Endothelial cell (in vitro differentiated cells): ENCODE measurements around the gene CHAD. TPM values are rescaled to one million over a fixed set of nuclear protein-coding genes. Genes with fewer than 3 reads are reported as not detected.
A peak's percentile ranks its signal among the peaks of the same experiment; 100 is the strongest.

Source experiments
- DNase-seq: peaks from one replicate; pipeline ENCODE4 v3.0.0; 2021; ENCODE audit warnings: low spot score
- H3K27ac Mint-ChIP-seq: one replicate; pipeline ENCODE4 v1.8.0; 2021; ENCODE audit warnings: mixed read lengths, inconsistent platforms; ENCODE audit not compliant: unreplicated experiment
- H3K27me3 Mint-ChIP-seq: one replicate; pipeline ENCODE4 v1.8.0; 2021; ENCODE audit warnings: mild to moderate bottlenecking, moderate library complexity, mixed read lengths, inconsistent platforms; ENCODE audit not compliant: unreplicated experiment
- H3K36me3 Mint-ChIP-seq: one replicate; pipeline ENCODE4 v1.8.0; 2021; ENCODE audit warnings: mild to moderate bottlenecking, low read depth, mixed read lengths, inconsistent platforms; ENCODE audit not compliant: unreplicated experiment
- H3K4me1 Mint-ChIP-seq: one replicate; pipeline ENCODE4 v1.8.0; 2021; ENCODE audit warnings: mild to moderate bottlenecking, mixed read lengths, inconsistent platforms; ENCODE audit not compliant: unreplicated experiment
- H3K4me3 Mint-ChIP-seq: one replicate; pipeline ENCODE4 v1.8.0; 2021; ENCODE audit warnings: mild to moderate bottlenecking, mixed read lengths, inconsistent platforms; ENCODE audit not compliant: unreplicated experiment
- H3K9me3 Mint-ChIP-seq: one replicate; pipeline ENCODE4 v1.8.0; 2021; ENCODE audit warnings: mixed read lengths, inconsistent platforms; ENCODE audit not compliant: unreplicated experiment
- total RNA-seq: library from RNA; stranded (reverse); fragmentation: NEBNext Ultra II Directional; extraction: Animal tissue kit (Norgen Biotek cat#: 25700); gene quantifications from one replicate; pipeline ENCODE4 v1.2.1, GENCODE V29; 2021; ENCODE audit not compliant: unreplicated experiment
- TF ChIP-seq, protein P1 (sequence below): fragments of 200-600 bp; sonication (generic); IDR thresholded peaks from one replicate; pipeline ENCODE4 v1.5.0; 2021; ENCODE audit warnings: antibody characterized with exemption; ENCODE audit not compliant: unreplicated experiment

CHAD gene
- total RNA-seq, 1 donor from 2014 or later = not detected

DNA sequence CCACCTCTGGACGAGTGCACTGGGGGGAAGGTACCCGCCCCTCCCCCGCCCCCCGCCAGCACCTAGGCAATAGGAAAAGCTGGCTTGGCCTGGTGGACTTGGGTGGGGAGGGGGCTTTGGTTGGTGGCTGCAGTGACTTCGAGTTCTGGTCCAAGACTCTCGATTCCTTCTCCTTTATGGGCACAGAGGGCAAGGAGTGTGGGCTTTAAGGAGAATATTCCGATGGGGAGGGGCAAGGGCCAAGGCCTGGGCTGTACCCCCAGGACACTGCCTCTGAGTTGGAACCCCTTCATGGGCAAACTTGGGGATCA lies 42.3 kb downstream of the CHAD start:
- Mint-ChIP-seq H3K27me3 (peaks cover 9% of the 10 kb centered on the region), H3K36me3 (peaks cover 9% of the 10 kb centered on the region), H3K4me1 (peaks cover 19% of the 10 kb centered on the region), H3K9me3 (no peaks in the 10 kb centered on the region), H3K27ac (no peak overlapping the region), H3K4me3 (peak overlapping the region; percentile 89)
- TF ChIP-seq, protein P1, sequence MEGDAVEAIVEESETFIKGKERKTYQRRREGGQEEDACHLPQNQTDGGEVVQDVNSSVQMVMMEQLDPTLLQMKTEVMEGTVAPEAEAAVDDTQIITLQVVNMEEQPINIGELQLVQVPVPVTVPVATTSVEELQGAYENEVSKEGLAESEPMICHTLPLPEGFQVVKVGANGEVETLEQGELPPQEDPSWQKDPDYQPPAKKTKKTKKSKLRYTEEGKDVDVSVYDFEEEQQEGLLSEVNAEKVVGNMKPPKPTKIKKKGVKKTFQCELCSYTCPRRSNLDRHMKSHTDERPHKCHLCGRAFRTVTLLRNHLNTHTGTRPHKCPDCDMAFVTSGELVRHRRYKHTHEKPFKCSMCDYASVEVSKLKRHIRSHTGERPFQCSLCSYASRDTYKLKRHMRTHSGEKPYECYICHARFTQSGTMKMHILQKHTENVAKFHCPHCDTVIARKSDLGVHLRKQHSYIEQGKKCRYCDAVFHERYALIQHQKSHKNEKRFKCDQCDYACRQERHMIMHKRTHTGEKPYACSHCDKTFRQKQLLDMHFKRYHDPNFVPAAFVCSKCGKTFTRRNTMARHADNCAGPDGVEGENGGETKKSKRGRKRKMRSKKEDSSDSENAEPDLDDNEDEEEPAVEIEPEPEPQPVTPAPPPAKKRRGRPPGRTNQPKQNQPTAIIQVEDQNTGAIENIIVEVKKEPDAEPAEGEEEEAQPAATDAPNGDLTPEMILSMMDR = no peak
- DNase-seq = no peak

DNA sequence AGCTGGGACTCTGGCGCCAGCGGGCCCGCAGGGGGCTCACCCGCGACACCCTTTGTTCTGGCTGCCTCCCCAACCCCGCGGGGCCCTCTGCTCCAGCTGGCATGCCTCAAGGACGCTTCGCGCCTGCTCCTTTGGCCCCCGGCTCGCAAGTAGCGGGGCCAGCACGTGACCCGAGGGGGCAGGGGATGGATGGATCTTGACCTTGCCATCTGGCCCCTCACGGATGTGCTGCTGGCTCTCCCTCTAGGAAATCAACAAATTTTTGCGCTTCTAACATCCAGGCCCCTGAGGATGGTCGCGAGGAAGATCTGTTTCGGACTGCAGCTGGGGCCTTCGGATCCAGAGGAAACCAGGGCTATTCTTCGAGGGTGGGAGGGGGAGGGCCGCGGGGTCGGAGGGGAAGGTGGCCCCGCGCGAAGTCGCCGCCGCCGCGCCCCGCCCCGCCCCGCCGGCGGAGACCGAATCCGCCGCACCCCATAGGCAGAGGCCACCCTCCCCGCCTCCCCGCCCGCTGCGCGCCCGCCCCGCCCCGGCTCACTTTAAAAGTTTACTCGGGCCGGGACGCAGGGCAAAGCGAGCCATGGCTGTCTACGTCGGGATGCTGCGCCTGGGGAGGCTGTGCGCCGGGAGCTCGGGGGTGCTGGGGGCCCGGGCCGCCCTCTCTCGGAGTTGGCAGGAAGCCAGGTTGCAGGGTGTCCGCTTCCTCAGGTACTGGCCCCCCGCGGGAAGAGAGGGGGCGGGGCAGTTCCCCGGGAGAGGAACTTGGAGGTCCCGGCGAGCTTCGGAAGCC lies 42.8 kb downstream of the CHAD start, which contains the start of gene ACSF2:
ACSF2 (plus strand) TSS at position 537 of the 790 bp plus-strand sequence; CDS start at position 581, 44 bp downstream.
- Mint-ChIP-seq H3K4me1 (peaks cover 19% of the 10 kb centered on the region), H3K36me3 (peaks cover 9% of the 10 kb centered on the region), H3K27ac (peak within 1 kb of the TSS; percentile 77), H3K9me3 (no peaks in the 10 kb centered on the region), H3K4me3 (peak within 1 kb of the TSS; percentile 89), H3K27me3 (peaks cover 9% of the 10 kb centered on the region)
- TF ChIP-seq, protein P1 = no peak
- DNase-seq = peak; percentile 65

DNA sequence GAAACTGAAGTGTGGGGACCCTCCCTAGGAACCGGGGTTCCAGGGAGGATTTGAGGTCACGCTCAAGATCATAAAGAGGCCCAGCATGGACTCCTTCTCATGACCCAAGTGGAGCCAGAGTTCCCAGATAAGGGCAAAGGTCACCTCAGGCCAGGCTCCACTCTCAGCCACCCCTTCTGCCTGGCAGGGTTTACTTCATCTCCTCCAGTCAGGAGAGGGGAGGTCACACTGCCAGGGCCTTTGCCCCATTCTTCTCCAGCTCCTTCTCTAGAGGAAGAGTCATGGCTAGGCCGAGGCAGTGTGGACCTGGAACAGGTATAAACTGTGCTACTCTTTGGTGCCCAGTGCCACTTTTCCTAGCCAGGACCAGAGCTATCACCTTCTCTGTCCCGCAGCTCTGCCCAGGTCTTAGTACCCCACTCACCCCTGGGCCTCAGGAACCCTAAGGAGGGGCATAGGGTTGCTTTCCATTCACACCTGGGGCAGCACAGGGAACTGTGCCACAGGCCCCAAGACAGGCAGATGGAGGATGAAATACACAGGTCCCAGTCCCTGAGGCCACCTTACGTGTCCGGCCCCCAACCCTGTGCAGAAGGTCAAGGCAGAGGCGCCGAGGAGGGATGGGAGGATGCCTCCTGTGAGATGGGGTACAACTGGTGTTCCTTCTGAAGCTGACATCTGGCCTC lies 43.5 kb downstream of the CHAD start:
- Mint-ChIP-seq H3K9me3 (no peaks in the 10 kb centered on the region), H3K36me3 (peaks cover 9% of the 10 kb centered on the region), H3K27ac (no peak overlapping the region), H3K4me3 (no peak overlapping the region), H3K27me3 (peaks cover 9% of the 10 kb centered on the region), H3K4me1 (peaks cover 19% of the 10 kb centered on the region)
- TF ChIP-seq, protein P1 = no peak
- DNase-seq = no peak

GRCh38 chr17:50424246-50424995 lies 44.3 kb downstream of the CHAD start:
- Mint-ChIP-seq H3K27ac (no peak overlapping the region), H3K4me3 (no peak overlapping the region), H3K27me3 (peaks cover 13% of the 10 kb centered on the region), H3K9me3 (peaks cover 2% of the 10 kb centered on the region), H3K36me3 (peaks cover 11% of the 10 kb centered on the region), H3K4me1 (peaks cover 19% of the 10 kb centered on the region)
- DNase-seq = no peak
- TF ChIP-seq, protein P1 = no peak
